Panc1 (cell line): Measurements from ENCODE around the gene NUB1. TPM values are rescaled to one million over a fixed set of nuclear protein-coding genes. Genes with fewer than 3 reads are reported as not detected.

Experiments
- ATAC-seq: fragments of 200-7000 bp; cut with Tn5 transposase; 2 replicates; pipeline ENCODE4 v1.9.1; 2020; ENCODE audit warnings: mild to moderate bottlenecking, moderate library complexity
- BruUV-seq: library from RNA; stranded (reverse); fragments of 400-500 nt; replicated peaks from 2 replicates; lab custom pipeline; 2021; lab: Mats Ljungman, UMichigan
- CTCF ChIA-PET: fragments of 300-600 bp; sonication (Branson Sonifier 250); formaldehyde crosslinking; loops from one replicate; lab custom pipeline; 2022; ENCODE audit warnings: antibody characterized with exemption; lab: Charles Lee
- POLR2A ChIA-PET: fragments of 300-600 bp; sonication (Branson Sonifier 250); formaldehyde crosslinking; loops from one replicate; lab custom pipeline; 2022; ENCODE audit warnings: antibody characterized with exemption; lab: Charles Lee
- DNase-seq: peaks from one replicate; pipeline ENCODE4 v3.0.0-alpha.2; 2010; ENCODE audit warnings: low read depth, low spot score
- H3K27ac ChIP-seq: 2 replicates; pipeline ENCODE4 v1.5.1; 2011; ENCODE audit warnings: mild to moderate bottlenecking, low read length, inconsistent platforms
- H3K27me3 ChIP-seq: fragments of 200-500 bp; sonication (Bioruptor generic); 2 replicates; pipeline ENCODE4 v1.6.0; 2014; ENCODE audit warnings: low read length, inconsistent platforms; ENCODE audit not compliant: control insufficient read depth, insufficient read depth
- H3K36me3 ChIP-seq: fragments of 200-500 bp; sonication (Bioruptor generic); 2 replicates; pipeline ENCODE4 v1.5.1; 2014; ENCODE audit warnings: inconsistent platforms, mild to moderate bottlenecking, low read length, moderate library complexity; ENCODE audit not compliant: control insufficient read depth, insufficient read depth
- H3K4me1 ChIP-seq: 2 replicates; pipeline ENCODE4 v1.5.1; 2011; ENCODE audit warnings: inconsistent platforms, mild to moderate bottlenecking, low read length, moderate library complexity; ENCODE audit not compliant: control insufficient read depth, insufficient read depth
- H3K4me3 ChIP-seq, 2 experiments: 2 replicates each; pipeline ENCODE4 v1.5.1; 2011 to 2012; ENCODE audit warnings: low read depth in 2 of 2, low read length in 2 of 2, mild to moderate bottlenecking in 2 of 2, inconsistent platforms in 1 of 2, moderate library complexity in 1 of 2
- H3K9me3 ChIP-seq: fragments of 200-500 bp; sonication (Bioruptor generic); 2 replicates; pipeline ENCODE4 v1.5.1; 2014; ENCODE audit warnings: low read depth, mild to moderate bottlenecking, inconsistent platforms, low read length, moderate library complexity; ENCODE audit not compliant: control insufficient read depth, insufficient read depth
- CTCF ChIP-seq: fragments of 450-650 bp; IDR thresholded peaks from 2 replicates; pipeline ENCODE4 v1.5.1; 2017; ENCODE audit warnings: mild to moderate bottlenecking
- POLR2AphosphoS5 ChIP-seq: IDR thresholded peaks from 2 replicates; pipeline ENCODE4 v1.6.1; 2012; ENCODE audit warnings: mild to moderate bottlenecking, low read depth, low read length, moderate library complexity
- REST ChIP-seq, 2 experiments: IDR thresholded peaks; 2 replicates each; pipeline ENCODE4 v1.6.1; 2011 to 2012; ENCODE audit warnings: low read depth in 2 of 2, control low read depth in 1 of 2, low read length in 1 of 2, mild to moderate bottlenecking in 1 of 2, moderate library complexity in 1 of 2; ENCODE audit not compliant: insufficient read depth in 1 of 2
- SIN3A ChIP-seq: IDR thresholded peaks from 2 replicates; pipeline ENCODE4 v1.6.1; 2012; ENCODE audit warnings: low read depth, mild to moderate bottlenecking, low read length, moderate library complexity, borderline replicate concordance; ENCODE audit not compliant: insufficient read depth
- TCF7L2 ChIP-seq: IDR thresholded peaks from 2 replicates; pipeline ENCODE4 v1.6.1; 2011; ENCODE audit warnings: mild to moderate bottlenecking, low read depth, low read length, inconsistent platforms
- in situ Hi-C: cut with HindIII; loops from 2 replicates; pipeline ENCODE4 v1.10.0; 2016; ENCODE audit warnings: low sequenced_read_pairs, low pct_unique_long_range_greater_than_20kb
- intact Hi-C: fragments of 100-400 bp; cut with micrococcal nuclease; formaldehyde crosslinking; loops from one replicate; pipeline ENCODE4 v1.10.0; 2022; ENCODE audit not compliant: unreplicated experiment
- total RNA-seq: library from RNA; stranded (reverse); gene quantifications from one replicate; pipeline ENCODE4 v1.2.1, GENCODE V29; 2021; ENCODE audit not compliant: unreplicated experiment

Gene NUB1
- total RNA-seq, 1 experiment from 2014 or later: 50.5 TPM

- peaks cover 5% of the 10 kb centered on the region; the same call in 1 of the 2 replicates for H3K27me3 ChIP-seq
- CTCF ChIA-PET: no interaction called here
- no peaks in the 10 kb centered on the region for H3K36me3 ChIP-seq
- no peak for ATAC-seq
- H3K27ac ChIP-seq: no peak overlapping the region
- TF ChIP-seq TCF7L2: no peak
- TF ChIP-seq CTCF: no peak
- TF ChIP-seq SIN3A: no peak
- no peak for TF ChIP-seq POLR2AphosphoS5
- TF ChIP-seq REST (IDR thresholded peaks at IDR 0.05; ENCODE audit: insufficient read depth in 1 of 2, low read depth in 2 of 2, low read length in 1 of 2): no peak
- BruUV-seq: no TSS peak
- intact Hi-C loops: no loop called here
- no peaks in the 10 kb centered on the region for H3K9me3 ChIP-seq
- DNase-seq: no peak
- no peaks in the 10 kb centered on the region for H3K4me1 ChIP-seq
- H3K4me3 ChIP-seq: no peak overlapping the region
- in situ Hi-C loops: no loop called here
- POLR2A ChIA-PET: no interaction called here
Measured at GRCh38 chr7:151299530-151299929, 42.1 kb upstream of the NUB1 start.

GRCh38 chr7:151299940-151300645 lies 41.5 kb upstream of the NUB1 start:
- no peak for TF ChIP-seq REST (IDR thresholded peaks at IDR 0.05; ENCODE audit: insufficient read depth in 1 of 2, low read depth in 2 of 2, low read length in 1 of 2)
- TF ChIP-seq CTCF: no peak
- TF ChIP-seq TCF7L2: no peak
- TF ChIP-seq SIN3A: no peak
- TF ChIP-seq POLR2AphosphoS5: no peak
- Histone ChIP-seq H3K36me3 (no peaks in the 10 kb centered on the region), H3K4me3 (no peak overlapping the region), H3K27me3 (peaks cover 3% of the 10 kb centered on the region; the same call in 1 of the 2 replicates), H3K27ac (no peak overlapping the region), H3K9me3 (no peaks in the 10 kb centered on the region), H3K4me1 (no peaks in the 10 kb centered on the region)
- POLR2A ChIA-PET: no interaction called here
- BruUV-seq: no TSS peak
- in situ Hi-C loops (no loop called here), intact Hi-C loops (loop anchor here (5.0 kb wide), 2 partner anchors 48 to 178 kb away; no protein-coding TSS in a partner anchor)
- DNase-seq (no peak), ATAC-seq (no peak)
- CTCF ChIA-PET: no interaction called here
